NCI-H2196 treated with DMSO at 0.1 percent for 48 hours (cell line): ENCODE results near the gene MYCBP.

Experiments
- DNase-seq: peaks from one replicate; lab custom pipeline; 2025; ENCODE audit not compliant: unreplicated experiment; lab: John Stamatoyannopoulos, UW

Gene MYCBP

GRCh38 chr1:38826886-38827285, 46.3 kb downstream of the MYCBP start:
- DNase-seq = no peak

GRCh38 chr1:38826262-38826661, 46.9 kb downstream of the MYCBP start:
- no peak for DNase-seq

- no peak for DNase-seq
Measured at GRCh38 chr1:38820860-38821259, 52.3 kb downstream of the MYCBP start.

- no peak for DNase-seq
Measured at GRCh38 chr1:38819516-38819915, 53.6 kb downstream of the MYCBP start.

GRCh38 chr1:38819040-38819439, 54.1 kb downstream of the MYCBP start:
- no peak for DNase-seq

GRCh38 chr1:38818175-38818976, 54.8 kb downstream of the MYCBP start:
- DNase-seq = no peak

- DNase-seq = no peak
Measured at GRCh38 chr1:38817267-38818174, 55.6 kb downstream of the MYCBP start.

- DNase-seq = no peak
Measured at GRCh38 chr1:38815903-38816627, 57.1 kb downstream of the MYCBP start.

- no peak for DNase-seq
Measured at GRCh38 chr1:38814984-38815464, 58.1 kb downstream of the MYCBP start.

- DNase-seq = no peak
Measured at GRCh38 chr1:38814444-38814983, 58.6 kb downstream of the MYCBP start.

GRCh38 chr1:38812981-38813380, 60.2 kb downstream of the MYCBP start:
- DNase-seq = no peak
